PC-9 (cell line): ENCODE results near the gene SDHC. TPM values are rescaled to one million over a fixed set of nuclear protein-coding genes. Genes with fewer than 3 reads are reported as not detected.

Source experiments
- BruUV-seq: library from RNA; stranded (reverse); fragments of 400-500 nt; replicated peaks from 2 replicates; lab custom pipeline; 2021; lab: Mats Ljungman, UMichigan
- CTCF ChIA-PET: fragments of 300-600 bp; sonication (Branson Sonifier 250); formaldehyde crosslinking; loops from one replicate; lab custom pipeline; 2022; ENCODE audit warnings: antibody characterized with exemption; lab: Charles Lee
- POLR2A ChIA-PET: fragments of 300-600 bp; sonication (Branson Sonifier 250); formaldehyde crosslinking; loops from one replicate; lab custom pipeline; 2022; ENCODE audit warnings: antibody characterized with exemption; ENCODE audit not compliant: unreplicated experiment; lab: Charles Lee
- DNase-seq, 2 experiments: peaks; one replicate each; pipeline versions ENCODE4 v3.0.0 to v3.0.0-alpha.2; 2015 to 2022; ENCODE audit warnings: mixed read lengths in 1 of 2
- H2AFZ ChIP-seq: fragments of 200-600 bp; sonication (generic); 2 replicates; pipeline ENCODE4 v1.8.1; 2017; ENCODE audit warnings: antibody characterized with exemption
- H3F3A ChIP-seq: fragments of 200-600 bp; sonication (generic); 2 replicates; pipeline ENCODE4 v1.8.1; 2017; ENCODE audit warnings: antibody characterized with exemption, mild to moderate bottlenecking, low read depth; ENCODE audit not compliant: insufficient read depth
- H3K27ac ChIP-seq: fragments of 200-600 bp; sonication (generic); 2 replicates; pipeline ENCODE4 v1.6.1; 2016; ENCODE audit warnings: mixed run types
- H3K27me3 ChIP-seq: fragments of 200-600 bp; sonication (generic); 2 replicates; pipeline ENCODE4 v1.6.1; 2016; ENCODE audit warnings: low read depth, mixed run types; ENCODE audit not compliant: insufficient read depth
- H3K36me3 ChIP-seq: fragments of 200-600 bp; sonication (generic); 2 replicates; pipeline ENCODE4 v1.6.1; 2016; ENCODE audit warnings: low read depth, mixed run types
- H3K4me1 ChIP-seq: fragments of 200-600 bp; sonication (generic); replicated peaks from 2 replicates; pipeline ENCODE4 v1.6.1; 2016; ENCODE audit warnings: mixed run types; ENCODE audit not compliant: insufficient read depth
- H3K4me2 ChIP-seq: fragments of 200-600 bp; sonication (generic); 2 replicates; pipeline ENCODE4 v1.6.1; 2017; ENCODE audit warnings: mixed run types
- H3K4me3 ChIP-seq: fragments of 200-600 bp; sonication (generic); 2 replicates; pipeline ENCODE4 v1.6.1; 2016; ENCODE audit warnings: mixed run types
- H3K79me2 ChIP-seq: fragments of 200-600 bp; sonication (generic); 2 replicates; pipeline ENCODE4 v1.6.1; 2017; ENCODE audit warnings: low read depth, mixed run types
- H3K9me2 ChIP-seq: fragments of 200-600 bp; sonication (generic); 2 replicates; pipeline ENCODE4 v1.8.1; 2017; ENCODE audit warnings: mild to moderate bottlenecking; ENCODE audit not compliant: insufficient read depth
- H3K9me3 ChIP-seq: fragments of 200-600 bp; sonication (generic); 2 replicates; pipeline ENCODE4 v1.8.1; 2016; ENCODE audit warnings: low read depth; ENCODE audit not compliant: insufficient read depth
- H4K20me1 ChIP-seq: fragments of 200-600 bp; sonication (generic); 2 replicates; pipeline ENCODE4 v1.8.1; 2017; ENCODE audit not compliant: insufficient read depth
- CTCF ChIP-seq: fragments of 200-600 bp; sonication (generic); conservative IDR thresholded peaks from 2 replicates; pipeline ENCODE4 v1.6.1; 2017; ENCODE audit warnings: mixed run types, antibody characterized with exemption, mild to moderate bottlenecking, moderate library complexity
- EZH2 ChIP-seq: fragments of 200-600 bp; sonication (generic); IDR thresholded peaks from 2 replicates; pipeline ENCODE4 v1.8.0; 2017; ENCODE audit warnings: antibody characterized with exemption, low read depth
- intact Hi-C: fragments of 100-400 bp; cut with micrococcal nuclease; formaldehyde crosslinking; loops from one replicate; pipeline ENCODE4 v1.10.0; 2022; ENCODE audit not compliant: unreplicated experiment
- total RNA-seq: library from RNA; stranded (reverse); gene quantifications from 2 replicates; pipeline ENCODE4 v1.2.3, GENCODE V29; 2021

Gene SDHC
- total RNA-seq, 1 experiment from 2014 or later, result 215 TPM

GRCh38 chr1:161350671-161351070 is 36.5 kb downstream of the SDHC start:
- DNase-seq, result no peak
- Histone ChIP-seq H3K4me2 (no peak overlapping the region), H3F3A (no peaks in the 10 kb centered on the region), H4K20me1 (0 out of 2 replicates have a peak, but pooled peaks cover 4% of the 10 kb centered on the region), H3K27me3 (no peaks in the 10 kb centered on the region), H3K9me2 (no peaks in the 10 kb centered on the region), H3K4me1 (no peaks in the 10 kb centered on the region), H3K79me2 (no peaks in the 10 kb centered on the region), H3K9me3 (no peaks in the 10 kb centered on the region), H3K27ac (no peak overlapping the region), H2AFZ (no peak overlapping the region), H3K36me3 (peaks cover 12% of the 10 kb centered on the region), H3K4me3 (no peak overlapping the region)
- no TSS peak for BruUV-seq
- intact Hi-C loops, result no loop called here
- TF ChIP-seq EZH2, result no peak
- no peak for TF ChIP-seq CTCF
- CTCF ChIA-PET, result no interaction called here
- POLR2A ChIA-PET, result no interaction called here

- CTCF ChIA-PET, result no interaction called here
- DNase-seq, result no peak
- Histone ChIP-seq H2AFZ (no peak overlapping the region), H3K9me3 (no peaks in the 10 kb centered on the region), H3K4me2 (no peak overlapping the region), H3K36me3 (peaks cover 12% of the 10 kb centered on the region), H3K4me3 (no peak overlapping the region), H3F3A (no peaks in the 10 kb centered on the region), H4K20me1 (0 out of 2 replicates have a peak, but pooled peaks cover 4% of the 10 kb centered on the region), H3K27ac (no peak overlapping the region), H3K27me3 (no peaks in the 10 kb centered on the region), H3K4me1 (no peaks in the 10 kb centered on the region), H3K79me2 (no peaks in the 10 kb centered on the region), H3K9me2 (no peaks in the 10 kb centered on the region)
- TF ChIP-seq EZH2, result no peak
- no peak for TF ChIP-seq CTCF
- intact Hi-C loops, result no loop called here
- BruUV-seq, result no TSS peak
- POLR2A ChIA-PET, result interaction anchor here (0.6 kb wide), 1 partner anchor 636 kb away, joined by 4 read pairs; no protein-coding TSS in a partner anchor
Observed at GRCh38 chr1:161351482-161351881, 37.3 kb downstream of the SDHC start.

GRCh38 chr1:161357073-161357472 is 42.9 kb downstream of the SDHC start:
- Histone ChIP-seq H3K27me3 (no peaks in the 10 kb centered on the region), H3K4me3 (no peak overlapping the region), H3K9me3 (no peaks in the 10 kb centered on the region), H3K4me2 (no peak overlapping the region), H3K27ac (no peak overlapping the region), H3K79me2 (no peaks in the 10 kb centered on the region), H3F3A (no peaks in the 10 kb centered on the region), H3K9me2 (no peaks in the 10 kb centered on the region), H4K20me1 (no peaks in the 10 kb centered on the region), H3K4me1 (no peaks in the 10 kb centered on the region), H2AFZ (no peak overlapping the region), H3K36me3 (peaks cover 9% of the 10 kb centered on the region)
- BruUV-seq, result no TSS peak
- intact Hi-C loops, result no loop called here
- DNase-seq, result no peak
- TF ChIP-seq EZH2, result no peak
- TF ChIP-seq CTCF, result no peak
- ChIA-PET POLR2A (no interaction called here), CTCF (no interaction called here)
